Mononuclear cell (primary cell): Measurements from ENCODE around the gene FAM156A. TPM values are rescaled to one million over a fixed set of nuclear protein-coding genes. Genes with fewer than 3 reads are reported as not detected.
A peak's percentile ranks its signal among the peaks of the same experiment; 100 is the strongest.
"Not testable (repeated sequence)": the region's sequence is repeated elsewhere in the genome, so short reads cannot be mapped to it uniquely, and the experiment has no call there.

Source experiments
- H3K27me3 ChIP-seq: 2 replicates; pipeline ENCODE4 v1.6.0; 2011; ENCODE audit warnings: low read length, control low read depth; ENCODE audit not compliant: insufficient read depth
- H3K4me1 ChIP-seq: 2 replicates; pipeline ENCODE4 v1.5.1; 2011; ENCODE audit warnings: mild to moderate bottlenecking, low read length, control low read depth; ENCODE audit not compliant: insufficient read depth
- H3K4me3 ChIP-seq: 2 replicates; pipeline ENCODE4 v1.5.1; 2011; ENCODE audit warnings: mild to moderate bottlenecking, low read length, moderate library complexity
- H3K9me3 ChIP-seq: 2 replicates; pipeline ENCODE4 v1.5.1; 2011; ENCODE audit warnings: low read depth, mild to moderate bottlenecking, control low read depth, low read length
- total RNA-seq: library from RNA; depleted of rRNA; stranded (reverse); fragments of >200 nt; gene quantifications from one replicate; pipeline ENCODE4 v1.2.3, GENCODE V29; 2012

The FAM156A gene, protein sequence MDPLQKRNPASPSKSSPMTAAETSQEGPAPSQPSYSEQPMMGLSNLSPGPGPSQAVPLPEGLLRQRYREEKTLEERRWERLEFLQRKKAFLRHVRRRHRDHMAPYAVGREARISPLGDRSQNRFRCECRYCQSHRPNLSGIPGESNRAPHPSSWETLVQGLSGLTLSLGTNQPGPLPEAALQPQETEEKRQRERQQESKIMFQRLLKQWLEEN
- 7.8 TPM for total RNA-seq

DNA sequence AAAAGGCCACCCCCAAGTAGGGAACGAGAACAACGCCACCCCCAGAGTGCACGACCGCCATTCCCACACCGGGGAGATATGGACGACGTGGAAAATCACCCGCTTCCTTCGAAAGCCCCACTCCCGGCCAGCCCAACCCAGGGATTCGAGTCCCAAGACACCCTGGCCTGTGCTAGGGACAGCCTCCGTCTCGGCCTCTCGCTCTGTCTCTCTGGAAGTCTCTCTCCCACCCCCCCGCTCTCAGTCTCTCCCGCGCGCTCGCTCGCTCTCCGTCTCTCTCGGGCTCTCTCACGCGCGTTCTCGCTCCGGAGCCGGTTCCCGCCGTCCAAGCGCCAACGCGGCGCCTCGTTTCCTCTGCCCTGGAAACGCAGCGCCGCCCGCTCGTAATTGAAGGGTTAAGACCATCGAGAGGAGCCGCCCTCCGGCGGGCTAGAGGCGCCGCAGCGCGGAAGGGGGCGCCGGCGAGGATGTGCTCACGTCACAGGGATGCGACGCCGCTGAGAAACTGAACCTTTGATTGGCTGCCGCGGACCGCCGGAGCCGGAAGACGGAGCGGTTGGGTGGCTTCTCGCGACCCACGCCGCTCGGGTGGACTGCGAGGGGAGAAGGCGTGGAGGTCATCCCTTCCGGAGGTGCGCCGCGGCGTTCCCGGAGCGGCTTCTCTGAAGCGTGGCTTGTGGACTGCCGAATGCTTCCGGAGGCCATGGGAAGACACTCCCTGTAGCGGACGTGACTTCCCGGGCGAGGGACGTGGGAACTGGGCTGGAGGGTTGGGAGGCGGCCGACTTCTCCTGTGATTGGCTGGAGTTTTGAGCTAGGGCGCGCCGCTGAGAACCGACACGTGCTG is at the start of gene FAM156A:
FAM156A (minus strand) TSS at position 406 of the 847 bp plus-strand sequence. CDS start 9,930 bp downstream, outside the sequence.
- not testable (repeated sequence) for H3K4me3 ChIP-seq, H3K27me3 ChIP-seq, H3K9me3 ChIP-seq, H3K4me1 ChIP-seq

DNA sequence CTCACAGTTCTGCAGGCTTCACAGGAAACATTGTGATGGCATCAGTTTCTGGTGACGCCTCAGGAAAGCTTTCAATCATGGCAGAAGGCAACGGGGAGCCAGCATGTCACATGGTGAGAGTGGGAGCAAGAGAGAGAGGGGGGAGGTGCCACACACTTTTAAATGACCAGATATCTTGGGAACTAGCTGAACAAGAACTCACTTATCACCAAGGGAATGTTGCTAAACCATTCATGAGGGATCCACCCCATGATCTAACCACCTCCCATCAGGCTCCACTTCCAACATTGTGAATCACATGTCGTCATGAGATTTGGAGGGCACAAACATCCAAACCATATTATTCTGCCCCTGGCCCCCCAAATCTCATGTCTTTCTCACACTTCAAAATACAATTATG is 47.0 kb upstream of the FAM156A start:
- Histone ChIP-seq H3K4me3 (no peak overlapping the region), H3K27me3 (no peaks in the 10 kb centered on the region), H3K4me1 (peaks cover 4% of the 10 kb centered on the region), H3K9me3 (no peaks in the 10 kb centered on the region)

DNA sequence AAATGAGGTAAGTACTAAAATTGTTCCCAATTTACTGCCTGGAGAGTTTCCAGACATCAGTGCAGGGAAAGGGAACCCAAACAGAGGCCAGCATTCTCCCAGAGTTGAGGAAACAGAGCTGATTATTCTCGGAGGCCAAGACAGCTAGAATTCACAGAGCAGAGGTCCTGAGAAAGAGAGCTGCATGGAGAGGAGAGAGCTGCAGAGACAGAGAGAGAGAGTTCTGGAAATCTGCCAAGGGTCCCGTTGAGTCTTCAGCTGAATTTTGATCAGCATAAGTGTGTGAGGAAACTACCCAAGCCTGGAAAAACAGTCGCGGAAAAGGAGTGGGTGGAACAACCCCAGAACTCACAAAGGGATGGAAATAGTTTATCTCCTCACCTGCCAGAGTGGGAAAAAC is 46.5 kb upstream of the FAM156A start:
- H3K4me1 ChIP-seq: peaks cover 4% of the 10 kb centered on the region
- H3K4me3 ChIP-seq: no peak overlapping the region
- no peaks in the 10 kb centered on the region for H3K27me3 ChIP-seq
- H3K9me3 ChIP-seq: no peaks in the 10 kb centered on the region

DNA sequence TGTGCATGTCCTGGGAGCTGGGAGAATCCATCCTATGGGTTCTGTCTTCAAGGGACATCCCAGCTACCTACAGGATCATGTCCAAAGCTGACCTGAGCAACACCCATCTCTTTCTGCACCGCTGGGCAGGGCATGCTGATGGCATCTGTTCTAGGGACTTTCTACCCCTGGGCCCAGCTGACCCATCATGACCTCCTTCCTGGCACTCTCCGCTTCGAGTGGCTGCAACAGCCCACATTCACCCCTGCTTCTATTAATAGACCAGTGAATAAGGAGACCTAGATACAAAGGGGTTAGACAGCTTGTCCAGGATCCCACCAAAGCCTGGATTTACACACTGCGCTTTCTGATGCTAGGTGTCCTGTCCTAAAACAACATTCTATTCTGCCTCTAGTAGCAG is 45.7 kb upstream of the FAM156A start:
- H3K4me1 ChIP-seq: peaks cover 4% of the 10 kb centered on the region
- no peak overlapping the region for H3K4me3 ChIP-seq
- no peaks in the 10 kb centered on the region for H3K9me3 ChIP-seq
- no peaks in the 10 kb centered on the region for H3K27me3 ChIP-seq

DNA sequence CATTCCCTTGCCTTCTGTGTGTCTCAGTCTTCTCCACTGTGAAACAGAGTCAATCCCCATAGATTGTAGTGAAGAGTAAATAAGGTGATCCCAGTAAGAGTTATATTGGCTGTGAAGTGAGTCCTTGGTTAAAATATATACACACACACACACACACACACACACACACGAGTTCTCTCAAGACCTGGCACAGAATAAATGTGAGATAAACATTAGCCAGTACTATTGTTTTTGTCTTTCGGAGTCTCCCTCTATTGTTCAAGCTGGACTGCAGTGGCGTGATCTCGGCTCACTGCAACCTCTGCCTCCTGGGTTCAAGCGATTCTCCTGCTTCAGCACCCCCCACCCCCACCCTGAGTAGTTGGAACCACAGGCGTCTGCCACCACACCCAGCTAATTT is 44.8 kb upstream of the FAM156A start:
- Histone ChIP-seq H3K4me3 (no peak overlapping the region), H3K4me1 (peaks cover 4% of the 10 kb centered on the region), H3K9me3 (no peaks in the 10 kb centered on the region), H3K27me3 (no peaks in the 10 kb centered on the region)

DNA sequence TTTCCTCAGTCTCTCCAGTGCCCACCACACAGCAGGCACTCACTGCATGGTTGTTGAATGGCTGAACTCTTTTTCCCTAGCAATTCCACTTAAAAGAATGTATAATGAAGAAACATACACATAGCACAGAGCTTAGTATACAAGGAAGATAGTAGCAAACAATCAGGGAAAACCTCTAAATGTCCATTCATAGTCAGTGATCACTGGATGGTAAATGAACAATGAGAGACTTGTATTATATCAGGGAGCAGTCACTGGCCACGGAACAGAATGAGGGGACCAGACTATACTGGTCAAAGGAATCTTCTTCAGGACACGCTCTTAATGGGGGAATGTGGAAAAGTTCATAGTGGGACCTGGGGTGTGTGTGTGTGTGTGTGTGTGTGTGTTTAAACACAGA is 43.6 kb upstream of the FAM156A start:
- H3K4me1 ChIP-seq: peaks cover 4% of the 10 kb centered on the region
- no peaks in the 10 kb centered on the region for H3K27me3 ChIP-seq
- no peaks in the 10 kb centered on the region for H3K9me3 ChIP-seq
- H3K4me3 ChIP-seq: no peak overlapping the region

DNA sequence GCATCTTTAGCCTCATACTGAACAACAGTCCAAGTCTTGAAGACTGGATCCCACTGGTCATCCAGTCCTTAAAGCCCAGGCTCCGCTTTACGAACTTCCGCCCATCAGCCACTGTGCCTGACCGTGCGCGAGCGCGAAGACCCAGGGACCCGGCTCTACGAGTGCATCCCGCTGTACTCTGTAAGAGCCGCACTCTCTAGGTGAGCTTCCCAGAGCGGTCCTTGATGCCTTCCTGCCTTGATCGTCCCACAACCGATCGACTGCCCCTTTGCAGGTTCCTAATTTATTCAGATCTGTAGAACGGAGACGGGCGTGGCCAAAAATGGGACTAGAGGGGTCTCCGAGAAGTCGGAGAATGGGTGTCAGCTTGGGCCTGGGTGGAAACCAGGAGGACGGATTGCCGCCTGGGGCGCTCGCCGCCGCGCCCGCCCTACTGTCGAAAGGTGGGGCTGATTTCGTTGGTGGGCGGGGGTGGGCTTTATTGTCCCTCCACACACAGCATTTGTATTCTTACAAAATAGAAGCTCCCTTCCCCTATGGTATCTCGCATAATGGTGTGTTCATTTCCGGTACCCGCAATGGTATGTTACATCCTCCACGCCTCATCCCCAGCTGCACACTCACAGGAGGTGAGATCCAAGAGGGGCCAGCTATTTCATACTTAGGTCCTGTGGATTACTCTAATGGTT is 42.3 kb upstream of the FAM156A start:
- peaks cover 9% of the 10 kb centered on the region for H3K4me1 ChIP-seq
- H3K4me3 ChIP-seq: no peak overlapping the region
- H3K9me3 ChIP-seq: no peaks in the 10 kb centered on the region
- H3K27me3 ChIP-seq: no peaks in the 10 kb centered on the region

DNA sequence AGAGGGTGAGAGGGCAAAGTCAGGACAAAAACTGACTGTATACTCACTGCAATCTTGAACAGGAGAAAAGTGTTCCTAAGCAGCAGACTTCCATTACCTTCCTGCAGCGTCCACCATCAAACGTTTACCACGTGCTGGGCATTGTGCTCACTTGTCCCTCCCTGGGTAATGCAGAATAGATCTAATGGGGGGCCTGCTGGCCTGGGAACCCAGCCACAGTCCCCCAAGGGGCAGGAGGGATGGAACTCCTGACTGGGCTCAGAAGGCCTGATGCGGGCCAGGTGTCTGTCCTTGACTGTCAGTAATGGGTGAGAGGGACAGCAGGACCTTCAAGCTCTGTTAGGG is 37.6 kb upstream of the FAM156A start:
- Histone ChIP-seq H3K27me3 (no peaks in the 10 kb centered on the region), H3K9me3 (no peaks in the 10 kb centered on the region), H3K4me3 (peak overlapping the region; percentile 64), H3K4me1 (peaks cover 20% of the 10 kb centered on the region)

DNA sequence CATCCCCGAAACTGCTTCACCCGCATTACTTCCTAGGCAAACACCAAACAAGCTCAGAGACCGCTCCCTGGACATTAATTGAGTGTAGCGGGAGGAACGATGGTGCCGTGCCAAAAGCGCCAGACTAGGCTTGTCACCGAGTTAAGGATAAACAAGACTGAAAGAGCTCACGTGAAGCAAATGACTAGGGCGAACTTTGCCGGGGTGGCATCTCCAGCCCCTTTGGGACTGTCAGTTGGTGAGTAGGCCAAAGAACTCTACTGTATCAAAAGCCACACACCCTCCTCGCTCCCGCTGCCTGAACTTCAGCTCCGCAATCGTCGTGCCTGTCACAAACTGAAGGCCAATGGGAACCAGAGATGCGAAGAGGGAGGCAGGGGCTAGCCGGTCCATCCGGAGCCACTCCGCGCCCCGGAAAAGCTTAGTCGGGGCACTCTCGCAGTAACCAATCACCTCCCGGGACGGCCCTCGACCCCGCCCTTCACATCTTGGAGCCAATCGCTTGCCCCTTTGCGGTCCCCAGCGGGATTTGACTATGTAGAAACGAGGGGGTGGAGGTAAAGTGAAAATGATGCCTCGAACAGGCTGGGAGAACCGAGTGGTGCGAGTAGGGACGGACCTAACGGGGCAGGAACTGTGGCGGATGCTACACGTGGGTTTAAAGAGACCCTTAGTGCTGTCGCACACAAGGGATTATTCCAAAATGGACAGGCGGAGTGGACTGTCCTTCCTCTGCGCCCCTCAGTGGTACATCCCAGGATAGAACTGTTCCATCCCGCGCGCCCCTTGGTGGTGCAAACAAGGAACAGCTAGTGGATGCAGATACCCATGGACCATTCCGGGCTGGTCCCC is 37.0 kb upstream of the FAM156A start:
- H3K27me3 ChIP-seq: no peaks in the 10 kb centered on the region
- peak overlapping the region; percentile 64 for H3K4me3 ChIP-seq
- H3K4me1 ChIP-seq: peaks cover 17% of the 10 kb centered on the region
- H3K9me3 ChIP-seq: no peaks in the 10 kb centered on the region

DNA sequence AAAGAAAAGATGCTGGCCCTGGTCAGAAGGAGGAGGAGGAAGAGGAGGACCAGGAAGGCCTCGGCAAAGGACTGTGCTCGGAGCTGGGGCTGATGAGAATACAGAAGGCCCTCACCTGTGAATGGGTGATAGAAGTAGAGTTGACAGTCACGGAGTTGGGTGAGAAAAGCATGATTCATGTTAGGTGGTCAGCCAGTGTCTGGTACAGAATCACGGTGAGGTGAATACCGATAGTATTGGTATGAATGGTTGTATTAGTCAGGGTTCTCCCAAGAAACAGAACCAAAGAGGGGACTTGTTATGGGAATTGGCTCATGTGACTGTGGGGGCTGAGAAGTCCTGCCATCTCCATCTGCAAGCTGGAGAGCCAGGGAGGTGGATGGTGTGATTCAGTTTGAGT is 32.5 kb upstream of the FAM156A start:
- Histone ChIP-seq H3K4me1 (peaks cover 17% of the 10 kb centered on the region), H3K9me3 (no peaks in the 10 kb centered on the region), H3K27me3 (no peaks in the 10 kb centered on the region), H3K4me3 (no peak overlapping the region)

DNA sequence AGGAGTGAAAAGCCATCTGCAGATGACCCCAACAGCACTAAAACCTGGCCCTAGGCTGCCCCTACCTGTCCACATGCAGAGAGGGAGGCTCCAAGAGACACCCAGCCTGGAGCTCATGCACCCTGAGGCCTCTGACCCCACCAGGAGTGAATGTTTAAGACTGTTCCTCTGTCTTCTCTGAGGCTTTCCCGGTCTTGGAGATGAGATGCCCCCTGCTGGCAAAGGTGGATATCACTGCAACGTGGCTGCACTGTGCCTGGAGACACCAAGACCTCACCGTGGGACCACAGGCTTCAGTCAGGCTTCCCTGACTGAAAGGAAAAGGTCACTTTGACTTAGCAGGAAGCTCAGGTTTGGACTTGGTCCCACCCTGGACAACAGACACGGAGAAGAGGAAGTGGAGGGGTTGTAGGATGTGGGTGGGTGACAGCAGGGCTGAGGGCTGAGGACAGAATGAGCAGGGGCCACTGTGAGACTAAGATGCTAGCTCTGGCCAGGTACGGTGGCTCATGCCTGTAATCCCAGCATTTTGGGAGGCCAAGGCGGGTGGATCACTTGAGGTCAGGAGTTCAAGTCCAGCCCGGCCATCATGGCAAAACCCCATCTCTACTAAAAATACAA is 31.8 kb upstream of the FAM156A start:
- not testable (repeated sequence) for H3K9me3 ChIP-seq, H3K27me3 ChIP-seq, H3K4me3 ChIP-seq
- H3K4me1 ChIP-seq: peaks cover 17% of the 10 kb centered on the region

DNA sequence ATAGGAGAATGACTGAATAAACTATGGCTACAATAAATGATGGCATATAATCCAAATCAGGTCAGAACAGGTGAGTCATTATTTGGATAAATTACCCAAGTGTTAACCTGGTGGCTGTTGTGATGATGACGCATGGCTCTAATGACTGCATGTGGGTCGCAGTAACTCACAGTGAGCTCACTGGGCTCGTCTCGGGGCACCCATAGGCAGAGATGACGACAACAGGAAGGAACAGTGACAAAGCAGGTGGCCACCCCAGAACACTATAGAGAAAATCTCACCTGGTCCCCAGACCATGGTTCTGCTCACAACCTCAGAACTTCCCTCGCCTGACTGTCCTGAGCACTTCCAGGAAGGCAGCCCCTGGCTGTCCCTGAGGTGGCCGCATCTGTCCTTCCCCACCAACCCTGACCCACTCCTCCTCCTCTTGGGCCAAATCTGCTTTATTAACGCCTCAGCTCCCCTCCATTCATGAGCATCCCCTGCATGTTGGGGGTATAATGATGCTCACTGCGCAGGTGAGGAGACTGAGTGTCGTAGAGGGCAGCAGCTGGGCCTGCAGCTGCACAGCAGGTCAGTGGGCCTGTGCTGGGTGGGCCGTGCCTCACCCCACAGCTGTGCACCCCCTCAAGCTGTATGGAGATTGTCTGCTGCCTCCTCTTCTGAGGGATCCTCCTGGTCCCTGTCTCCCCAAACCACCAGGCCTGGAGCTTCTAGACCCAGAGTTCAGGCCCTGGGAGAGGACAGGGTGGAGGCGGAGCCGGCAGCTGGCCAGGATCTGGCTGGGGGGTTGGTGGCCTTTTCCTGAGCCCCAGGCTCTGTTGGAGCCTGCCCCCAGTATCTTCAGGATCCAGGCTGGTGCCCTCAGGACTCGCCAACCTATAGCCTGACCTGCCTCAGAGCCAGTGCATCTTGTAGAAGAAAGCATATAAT is 30.9 kb upstream of the FAM156A start:
- H3K9me3 ChIP-seq: no peaks in the 10 kb centered on the region
- H3K4me1 ChIP-seq: peaks cover 10% of the 10 kb centered on the region
- no peaks in the 10 kb centered on the region for H3K27me3 ChIP-seq
- H3K4me3 ChIP-seq: no peak overlapping the region

DNA sequence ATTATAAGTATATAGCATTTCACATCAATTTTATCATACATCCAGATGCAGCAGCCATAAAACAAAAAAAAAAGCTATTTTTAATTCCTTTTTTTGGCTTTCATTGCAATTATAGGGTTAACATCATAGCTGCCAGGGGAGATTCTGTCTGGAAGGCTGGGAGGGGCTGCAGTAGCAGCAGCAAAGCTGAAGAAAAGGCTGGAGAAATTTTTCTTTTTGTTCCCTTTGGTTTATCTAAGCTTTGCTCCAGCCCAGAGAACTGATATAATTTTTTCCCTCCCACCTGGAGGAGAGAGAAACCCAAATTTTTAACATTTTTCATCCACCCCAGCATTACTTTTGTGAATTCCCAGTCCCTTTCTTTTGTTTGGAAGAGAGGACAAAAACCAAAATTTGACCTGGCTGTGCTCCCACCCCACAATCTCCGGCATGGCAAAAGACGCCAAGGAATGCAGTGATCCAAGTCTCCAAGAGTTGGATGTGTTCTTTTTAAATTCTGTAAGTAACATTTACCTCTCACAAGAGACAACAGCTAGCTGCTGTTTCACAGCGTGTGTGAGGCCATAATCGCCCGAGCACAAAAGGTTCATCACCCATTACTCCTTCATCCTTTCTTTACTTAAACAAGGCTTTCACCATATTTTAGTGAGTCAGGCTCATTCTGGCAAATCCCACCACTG is 25.1 kb upstream of the FAM156A start:
- Histone ChIP-seq H3K4me1 (no peaks in the 10 kb centered on the region), H3K9me3 (no peaks in the 10 kb centered on the region), H3K4me3 (no peak overlapping the region), H3K27me3 (no peaks in the 10 kb centered on the region)
